ENCODE data around the gene C1orf226. TPM values are rescaled to one million over a fixed set of nuclear protein-coding genes. Genes with fewer than 3 reads are reported as not detected.

C1orf226 gene
- total and polyA plus RNA-seq, 2 experiments from 2014 or later: under 0.01 to 0.08 TPM

DNA sequence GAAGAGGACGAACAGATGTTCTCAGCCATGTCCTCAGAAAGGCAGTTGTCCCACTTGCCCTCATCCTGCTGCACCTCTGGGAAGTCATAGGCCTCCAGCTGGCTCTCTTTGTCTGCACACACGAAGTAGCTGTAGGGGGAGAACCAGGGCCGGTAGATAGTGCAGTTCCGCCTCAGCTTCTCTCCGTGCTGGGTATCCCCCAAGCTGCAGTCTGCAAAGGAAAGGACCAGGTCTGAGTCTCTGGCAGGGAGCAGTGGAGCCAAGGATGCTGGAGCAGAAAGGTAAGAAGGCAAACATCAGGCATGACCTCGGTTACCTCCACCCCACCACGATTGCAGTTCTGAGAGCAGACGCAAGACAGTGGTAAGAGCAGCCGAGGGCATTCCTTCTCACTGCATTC is 7.1 kb upstream of the C1orf226 start:
- Histone ChIP-seq H3K4me3 (no peak overlapping the region), H3K9ac (no peak overlapping the region), H3F3A (ENCODE audit: insufficient read depth) (no peaks in the 10 kb centered on the region), H3K27ac (no peak overlapping the region), H3K9me2 (ENCODE audit: insufficient read depth) (no peaks in the 10 kb centered on the region), H3K4me2 (ENCODE audit: unreplicated experiment) (no peak overlapping the region), H3K4me1 (ENCODE audit: insufficient read depth) (no peaks in the 10 kb centered on the region), H3K9me3 (ENCODE audit: low read depth) (no peaks in the 10 kb centered on the region), H4K20me1 (ENCODE audit: insufficient read depth) (no peaks in the 10 kb centered on the region), H2AFZ (no peak overlapping the region), H3K79me2 (ENCODE audit: insufficient read depth) (no peaks in the 10 kb centered on the region), H3K36me3 (ENCODE audit: low read depth) (no peaks in the 10 kb centered on the region), H3K27me3 (replicated peaks; ENCODE audit: insufficient read depth) (no peaks in the 10 kb centered on the region)
- WGBS, 2 experiments (ENCODE audit: low coverage in 1 of 2, low lambda C conversion rate in 2 of 2, missing lambda C conversion rate in 2 of 2): 83 to 90% methylated on average over 9 of the region's 9 CpGs
- in situ Hi-C loops (cut with MboI): loop anchor here (25.0 kb wide), 1 partner anchor 438 kb away; no protein-coding TSS in a partner anchor
- TF ChIP-seq EZH2 (IDR thresholded peaks at IDR 0.05; ENCODE audit: insufficient read depth, poor library complexity, severe bottlenecking) (no peak), EZH2phosphoT487 (IDR thresholded peaks at IDR 0.05; ENCODE audit: insufficient read depth, low read depth) (no peak)
- no peak for DNase-seq

GRCh38 chr1:162375463-162375862 is 6.1 kb upstream of the C1orf226 start:
- H3K27me3 ChIP-seq (replicated peaks; ENCODE audit: insufficient read depth): no peaks in the 10 kb centered on the region
- no peak overlapping the region for H3K9ac ChIP-seq

GRCh38 chr1:162376691-162377090 is 4.8 kb upstream of the C1orf226 start, which contains the start of gene SPATA46:
SPATA46 (minus strand) TSS chr1:162376854; CDS start chr1:162376790, 64 bp downstream.
- Histone ChIP-seq H2AFZ (no peak within 1 kb of the TSS), H3K9ac (no peak within 1 kb of the TSS), H3F3A (ENCODE audit: insufficient read depth) (no peaks in the 10 kb centered on the region), H3K4me3 (no peak within 1 kb of the TSS), H3K4me1 (ENCODE audit: insufficient read depth) (no peaks in the 10 kb centered on the region), H3K9me3 (ENCODE audit: low read depth) (no peaks in the 10 kb centered on the region), H3K79me2 (ENCODE audit: insufficient read depth) (no peaks in the 10 kb centered on the region), H3K36me3 (ENCODE audit: low read depth) (no peaks in the 10 kb centered on the region), H3K4me2 (ENCODE audit: unreplicated experiment) (no peak within 1 kb of the TSS), H3K9me2 (ENCODE audit: insufficient read depth) (no peaks in the 10 kb centered on the region), H4K20me1 (ENCODE audit: insufficient read depth) (no peaks in the 10 kb centered on the region), H3K27me3 (replicated peaks; ENCODE audit: insufficient read depth) (no peaks in the 10 kb centered on the region), H3K27ac (no peak within 1 kb of the TSS)
- TF ChIP-seq EZH2phosphoT487 (IDR thresholded peaks at IDR 0.05; ENCODE audit: insufficient read depth, low read depth) (no peak), EZH2 (IDR thresholded peaks at IDR 0.05; ENCODE audit: insufficient read depth, poor library complexity, severe bottlenecking) (no peak)
- no peak for DNase-seq
- in situ Hi-C loops (cut with MboI): no loop called here
- 92 to 95% methylated on average over 5 of the region's 5 CpGs for WGBS, 2 experiments (ENCODE audit: low coverage in 1 of 2, low lambda C conversion rate in 2 of 2, missing lambda C conversion rate in 2 of 2)

More at GRCh38 chr1:162375463-162375862, 6.1 kb upstream of the C1orf226 start:
- no peaks in the 10 kb centered on the region for H4K20me1 ChIP-seq (ENCODE audit: insufficient read depth)
- 84% methylated on average over 8 of the region's 8 CpGs for WGBS, 2 experiments (ENCODE audit: low coverage in 1 of 2, low lambda C conversion rate in 2 of 2, missing lambda C conversion rate in 2 of 2)
- H3K9me2 ChIP-seq (ENCODE audit: insufficient read depth): no peaks in the 10 kb centered on the region
- H3K4me2 ChIP-seq (ENCODE audit: unreplicated experiment): no peak overlapping the region
- H3F3A ChIP-seq (ENCODE audit: insufficient read depth): no peaks in the 10 kb centered on the region
- no peaks in the 10 kb centered on the region for H3K36me3 ChIP-seq (ENCODE audit: low read depth)
- H3K79me2 ChIP-seq (ENCODE audit: insufficient read depth): no peaks in the 10 kb centered on the region
- no peak overlapping the region for H3K27ac ChIP-seq
- DNase-seq: no peak
- TF ChIP-seq EZH2phosphoT487 (IDR thresholded peaks at IDR 0.05; ENCODE audit: insufficient read depth, low read depth): no peak
- no peak for TF ChIP-seq EZH2 (IDR thresholded peaks at IDR 0.05; ENCODE audit: insufficient read depth, poor library complexity, severe bottlenecking)
- in situ Hi-C loops (cut with MboI): no loop called here
- no peaks in the 10 kb centered on the region for H3K9me3 ChIP-seq (ENCODE audit: low read depth)
- H3K4me1 ChIP-seq (ENCODE audit: insufficient read depth): no peaks in the 10 kb centered on the region
- H2AFZ ChIP-seq: no peak overlapping the region
- H3K4me3 ChIP-seq: no peak overlapping the region

DNA sequence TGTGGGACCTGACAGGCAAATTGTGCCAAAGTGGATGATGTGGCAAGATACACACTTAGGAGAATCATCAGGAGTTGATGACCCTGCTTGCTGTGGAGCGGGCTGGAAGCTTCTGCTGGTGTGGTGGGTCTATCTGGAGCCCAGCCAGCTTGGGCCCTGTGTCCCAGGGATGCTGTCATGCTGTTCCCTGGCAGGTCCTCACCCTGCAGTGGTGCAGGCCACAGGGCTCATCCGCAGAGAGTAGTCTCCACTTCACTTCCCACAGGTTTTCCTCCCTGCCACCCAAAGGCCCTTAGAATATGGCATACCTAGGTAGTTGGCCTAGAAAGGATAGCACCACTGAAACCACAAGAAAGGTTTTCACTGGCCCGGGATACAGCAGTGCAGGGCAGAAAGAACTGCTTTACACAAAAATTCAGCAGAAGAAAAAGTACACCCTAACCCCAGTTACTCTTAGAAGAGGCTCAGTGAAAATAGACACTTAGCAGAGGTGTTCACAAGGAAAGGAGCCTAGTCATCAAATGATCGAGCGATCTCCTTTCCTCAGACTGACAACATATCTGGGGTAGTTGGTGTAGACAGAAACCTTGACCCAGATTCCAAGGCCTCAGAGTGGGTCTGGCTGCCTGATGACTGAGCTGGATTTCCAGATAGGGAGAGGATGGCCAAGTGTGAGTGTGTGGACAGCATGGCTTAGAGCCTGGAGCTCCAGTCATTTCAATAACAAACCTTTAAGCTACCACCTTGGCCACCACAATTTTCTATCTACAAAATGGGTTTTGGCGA is 1.3 kb upstream of the C1orf226 start:
- no peaks in the 10 kb centered on the region for H3K36me3 ChIP-seq (ENCODE audit: low read depth)
- H3K4me2 ChIP-seq (ENCODE audit: unreplicated experiment): no peak overlapping the region
- H3K4me1 ChIP-seq (ENCODE audit: insufficient read depth): no peaks in the 10 kb centered on the region
- no peak overlapping the region for H2AFZ ChIP-seq
- H3K9me3 ChIP-seq (ENCODE audit: low read depth): no peaks in the 10 kb centered on the region
- H3K27ac ChIP-seq: no peak overlapping the region
- no peak overlapping the region for H3K4me3 ChIP-seq
- no peak for DNase-seq
- in situ Hi-C loops (cut with MboI): loop anchor here (10.0 kb wide), 1 partner anchor 325 kb away; no protein-coding TSS in a partner anchor
- WGBS, 2 experiments (ENCODE audit: low coverage in 1 of 2, low lambda C conversion rate in 2 of 2, missing lambda C conversion rate in 2 of 2): 75 to 76% methylated on average over 6 of the region's 6 CpGs
- no peaks in the 10 kb centered on the region for H3K27me3 ChIP-seq (replicated peaks; ENCODE audit: insufficient read depth)
- no peaks in the 10 kb centered on the region for H3F3A ChIP-seq (ENCODE audit: insufficient read depth)
- H4K20me1 ChIP-seq (ENCODE audit: insufficient read depth): no peaks in the 10 kb centered on the region
- no peaks in the 10 kb centered on the region for H3K9me2 ChIP-seq (ENCODE audit: insufficient read depth)
- H3K79me2 ChIP-seq (ENCODE audit: insufficient read depth): no peaks in the 10 kb centered on the region
- TF ChIP-seq EZH2phosphoT487 (IDR thresholded peaks at IDR 0.05; ENCODE audit: insufficient read depth, low read depth): no peak
- no peak for TF ChIP-seq EZH2 (IDR thresholded peaks at IDR 0.05; ENCODE audit: insufficient read depth, poor library complexity, severe bottlenecking)
- H3K9ac ChIP-seq: no peak overlapping the region

Data from GM23248 (cell line).